Adrenal gland (tissue), 12 donors: Measurements from ENCODE around the gene ALG9. TPM values are rescaled to one million over a fixed set of nuclear protein-coding genes. Genes with fewer than 3 reads are reported as not detected.

Experiments used
- DNase-seq, 7 donors: peaks; one replicate each; pipeline ENCODE4 v3.0.0-alpha.2; 2019 to 2020
- H3K27ac ChIP-seq, 5 donors: fragments of 200-600 bp; sonication (generic) in 4 of 5; 1 replicate in 3 of 5; 2 replicates in 2 of 5; pipeline versions ENCODE4 v1.5.1 to v1.8.0; 2016 to 2020; ENCODE audit warnings: mild to moderate bottlenecking in 1 of 5
- H3K27me3 ChIP-seq: fragments of 200-600 bp; 2 replicates; pipeline ENCODE4 v1.8.0; 2021
- H3K36me3 ChIP-seq, 2 donors: fragments of 200-600 bp; replicated peaks in 1 of 2; 1 replicate in 1 of 2; 2 replicates in 1 of 2; pipeline versions ENCODE4 v1.5.1 to v1.8.0; 2018 to 2022
- H3K4me1 ChIP-seq, 2 donors: fragments of 200-600 bp; replicated peaks in 1 of 2; 1 replicate in 1 of 2; 2 replicates in 1 of 2; pipeline versions ENCODE4 v1.5.1 to v1.8.0; 2018 to 2021
- H3K4me3 ChIP-seq, 4 donors: fragments of 200-600 bp; sonication (generic) in 3 of 4; one replicate each; pipeline ENCODE4 v1.5.1; 2016 to 2018
- H3K9me3 ChIP-seq, 3 donors: fragments of 200-600 bp; sonication (generic) in 1 of 3; replicated peaks in 1 of 3; 1 replicate in 2 of 3; 2 replicates in 1 of 3; pipeline versions ENCODE4 v1.5.1 to v1.8.0; 2016 to 2021
- CTCF ChIP-seq, 6 experiments: fragments of 450-650 bp in 4 of 6; fragments of 200-600 bp in 2 of 6; sonication (generic) in 1 of 6; IDR thresholded peaks; 1 replicate in 5 of 6; 2 replicates in 1 of 6; pipeline versions ENCODE4 v1.5.1 to v1.8.0; 2016 to 2021; ENCODE audit warnings: antibody characterized with exemption in 6 of 6, mild to moderate bottlenecking in 2 of 6, moderate library complexity in 1 of 6
- POLR2A ChIP-seq, 2 donors: fragments of 450-650 bp; IDR thresholded peaks; one replicate each; pipeline ENCODE4 v1.6.1; 2017; ENCODE audit warnings: antibody characterized with exemption in 2 of 2, mild to moderate bottlenecking in 2 of 2, moderate library complexity in 1 of 2
- WGBS, 4 donors: extraction: QIAGEN DNeasy Blood & Tissue Kit in 2 of 4; methylation state at CpG; one replicate each; pipeline versions ENCODE4 v1.1.5 to v1.1.7; 2013 to 2017; 5-methylcytosine and 5-hydroxymethylcytosine counted together
- intact Hi-C, 2 donors: fragments of 100-400 bp; cut with DNase I; formaldehyde crosslinking; loops; one replicate each; pipeline versions ENCODE4 v1.14.1 to v1.15.0; 2022 to 2023
- polyA plus RNA-seq, 3 donors: library from polyadenylated mRNA; stranded (reverse); fragments of 200-250 nt in 2 of 3; fragments of 350-450 nt in 1 of 3; fragmentation: Illumina TruSeq in 1 of 3; extraction: RNeasy Lipid Tissue Mini Kit (QIAGEN cat#74804) in 1 of 3; gene quantifications; one replicate each; pipeline ENCODE4 v1.2.3, GENCODE V29; 2013 to 2014
- total RNA-seq, 9 donors: library from RNA; depleted of rRNA in 4 of 9; stranded (reverse); fragments of >200 nt in 4 of 9; fragments of 120-200 nt in 1 of 9; fragmentation: NEBNext Ultra II Directional in 1 of 9; extraction: Animal tissue kit (Norgen Biotek cat#: 25700) in 1 of 9; gene quantifications; one replicate each; pipeline versions ENCODE4 v1.1.0 to v1.2.4, GENCODE V29; 2013 to 2023
- donor health status: healthy with polysubstance abuse.
- donor health status: Bipolar disorder and iron deficiency.
- donor health status: DM: yes; HTN: yes; CAD: no.
- donor health status: DM: no; HTN: no; CAD: no.
- donor health status: DM: no; HTN: no; CAD: no.
- donor health status: DM: yes; HTN: yes; CAD: no.

ALG9 gene
- total and polyA plus RNA-seq, 12 donors = 23.6 to 53.6 (median 31.2) TPM

- TF ChIP-seq POLR2A (IDR thresholded peaks at IDR 0.05) (no peak), CTCF (IDR thresholded peaks at IDR 0.05) (no peak)
- peak overlapping the region in 1 of 5 donors; percentile 7 for H3K27ac ChIP-seq
- H3K27me3 ChIP-seq = no peaks in the 10 kb centered on the region
- peaks cover 0 to 92% of the 10 kb centered on the region in 2 donors for H3K36me3 ChIP-seq
- H3K4me3 ChIP-seq = no peak overlapping the region
- intact Hi-C loops = no loop called here
- no peaks in the 10 kb centered on the region for H3K9me3 ChIP-seq
- DNase-seq = no peak
- H3K4me1 ChIP-seq = peaks cover 0 to 19% of the 10 kb centered on the region in 2 donors
Observed at GRCh38 chr11:111759376-111759775, 112.0 kb downstream of the ALG9 start.

GRCh38 chr11:111756097-111756496 lies 115.3 kb downstream of the ALG9 start:
- Histone ChIP-seq H3K4me1 (peaks cover 0 to 7% of the 10 kb centered on the region in 2 donors), H3K27me3 (no peaks in the 10 kb centered on the region), H3K27ac (peak overlapping the region in 1 of 5 donors; percentile 19), H3K9me3 (no peaks in the 10 kb centered on the region), H3K36me3 (peaks cover 0 to 98% of the 10 kb centered on the region in 2 donors), H3K4me3 (no peak overlapping the region)
- no peak for DNase-seq
- no peak for TF ChIP-seq CTCF (IDR thresholded peaks at IDR 0.05)
- no peak for TF ChIP-seq POLR2A (IDR thresholded peaks at IDR 0.05)
- WGBS, 4 donors = 86 to 98% (median 91%) methylated on average over 6 of the region's 6 CpGs
- intact Hi-C loops = no loop called here

GRCh38 chr11:111749646-111750045 lies 121.7 kb downstream of the ALG9 start:
- Histone ChIP-seq H3K36me3 (peaks cover 0 to 75% of the 10 kb centered on the region in 2 donors), H3K27ac (no peak overlapping the region), H3K4me1 (peaks cover 15 to 33% of the 10 kb centered on the region in 2 donors), H3K9me3 (no peaks in the 10 kb centered on the region), H3K27me3 (no peaks in the 10 kb centered on the region), H3K4me3 (no peak overlapping the region)
- no peak for TF ChIP-seq CTCF (IDR thresholded peaks at IDR 0.05)
- no peak for TF ChIP-seq POLR2A (IDR thresholded peaks at IDR 0.05)
- intact Hi-C loops = no loop called here
- DNase-seq = no peak

- H3K4me1 ChIP-seq = peaks cover 15 to 37% of the 10 kb centered on the region in 2 donors
- DNase-seq = no peak
- no peak overlapping the region for H3K4me3 ChIP-seq
- TF ChIP-seq POLR2A (IDR thresholded peaks at IDR 0.05) = no peak
- no peak for TF ChIP-seq CTCF (IDR thresholded peaks at IDR 0.05)
- H3K27ac ChIP-seq = peak overlapping the region in 1 of 5 donors; percentile 12
- no peaks in the 10 kb centered on the region for H3K9me3 ChIP-seq
- H3K27me3 ChIP-seq = no peaks in the 10 kb centered on the region
- intact Hi-C loops = no loop called here
- H3K36me3 ChIP-seq = peaks cover 0 to 75% of the 10 kb centered on the region in 2 donors
- 72 to 77% (median 75%) methylated on average over 6 to 7 of the region's 7 CpGs for WGBS, 4 donors
Observed at GRCh38 chr11:111748035-111748804, 123.2 kb downstream of the ALG9 start.
